Endometrial microvascular endothelial cells (primary cell): ENCODE data around the gene TTLL6. TPM values are rescaled to one million over a fixed set of nuclear protein-coding genes. Genes with fewer than 3 reads are reported as not detected.

Experiments used
- in situ Hi-C: cut with HindIII; loops from 2 replicates; pipeline ENCODE4 v1.10.0; 2017; ENCODE audit warnings: low sequenced_read_pairs, low pct_unique_long_range_greater_than_20kb; ENCODE audit errors: inconsistent ontology term
- total RNA-seq: library from RNA; depleted of rRNA; stranded (reverse); fragments of >200 nt; gene quantifications from one replicate; pipeline ENCODE4 v1.2.3, GENCODE V29; 2015; ENCODE audit errors: inconsistent ontology term

The TTLL6 gene
- total RNA-seq, 1 donor from 2014 or later = not detected

GRCh38 chr17:48728232-48729231, 88.5 kb downstream of the TTLL6 start, which contains the start of gene HOXB13:
Gene HOXB13, minus strand, starts transcription at chr17:48728750. Its CDS starts 157 bp downstream, at chr17:48728593.
- in situ Hi-C loops = no loop called here

- in situ Hi-C loops = no loop called here
These were observed 89.4 kb downstream of the TTLL6 start for GRCh38 chr17:48727415-48728175.

GRCh38 chr17:48726916-48727286, 90.1 kb downstream of the TTLL6 start:
- in situ Hi-C loops = no loop called here

GRCh38 chr17:48726114-48726915, 90.7 kb downstream of the TTLL6 start:
- in situ Hi-C loops = no loop called here

GRCh38 chr17:48725288-48726064, 91.6 kb downstream of the TTLL6 start:
- in situ Hi-C loops = no loop called here

- in situ Hi-C loops = no loop called here
These were observed 92.1 kb downstream of the TTLL6 start for GRCh38 chr17:48725004-48725287.

- in situ Hi-C loops = no loop called here
These were observed 92.6 kb downstream of the TTLL6 start for GRCh38 chr17:48724251-48725003.

- in situ Hi-C loops = no loop called here
These were observed 93.4 kb downstream of the TTLL6 start for GRCh38 chr17:48723423-48724250.

GRCh38 chr17:48722915-48723422, 94.1 kb downstream of the TTLL6 start, which contains the start of gene PRAC2:
Gene PRAC2, plus strand, starts transcription at chr17:48723185. Its CDS starts 1,226 bp downstream, at chr17:48724411.
- in situ Hi-C loops = no loop called here

- in situ Hi-C loops = no loop called here
These were observed 94.7 kb downstream of the TTLL6 start, which contains the start of gene PRAC1 for GRCh38 chr17:48722201-48722907. Gene PRAC1, minus strand, starts transcription at chr17:48722518. Its CDS starts 126 bp downstream, at chr17:48722392.

GRCh38 chr17:48721009-48721402, 96.0 kb downstream of the TTLL6 start:
- in situ Hi-C loops = no loop called here

GRCh38 chr17:48720266-48721008, 96.6 kb downstream of the TTLL6 start:
- in situ Hi-C loops = no loop called here

- in situ Hi-C loops = no loop called here
These were observed 97.3 kb downstream of the TTLL6 start for GRCh38 chr17:48719642-48720265.

- in situ Hi-C loops = no loop called here
These were observed 98.0 kb downstream of the TTLL6 start for GRCh38 chr17:48718761-48719641.
